GM12865 (cell line): ENCODE measurements around the gene ISLR2.

Experiments
- DNase-seq: peaks from one replicate; pipeline ENCODE4 v3.0.0; 2010; ENCODE audit warnings: low read depth
- H3K4me3 ChIP-seq: 2 replicates; pipeline ENCODE4 v1.5.1; 2011; ENCODE audit warnings: mild to moderate bottlenecking, low read depth, low read length, control low read depth
- TF ChIP-seq, protein P1 (sequence below): IDR thresholded peaks from 2 replicates; pipeline ENCODE4 v1.5.1; 2011; ENCODE audit warnings: low read length, control low read depth, low read depth, inconsistent platforms; ENCODE audit not compliant: insufficient read depth; ENCODE audit errors: missing control alignments

Gene ISLR2

DNA sequence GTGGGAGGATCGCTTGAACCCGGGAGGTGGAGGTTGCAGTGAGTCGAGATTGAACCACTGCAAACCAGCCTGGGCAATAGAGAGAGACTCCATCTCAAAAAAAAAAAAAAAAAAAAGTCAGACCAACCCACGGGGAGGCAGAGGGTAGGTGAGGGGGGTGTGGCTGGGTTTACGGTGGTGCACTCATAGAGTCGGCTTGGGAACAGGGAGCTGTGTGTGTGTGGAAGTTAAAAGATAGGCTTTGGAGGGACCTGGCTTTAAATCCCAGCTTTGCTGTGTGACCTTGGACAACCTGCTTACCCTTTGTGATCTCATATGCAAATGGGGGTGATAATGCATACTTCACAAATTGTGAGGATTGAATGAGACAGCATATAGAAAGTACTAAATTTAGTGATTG is 10.0 kb upstream of the ISLR2 start:
- no peak overlapping the region for H3K4me3 ChIP-seq
- TF ChIP-seq, protein P1, sequence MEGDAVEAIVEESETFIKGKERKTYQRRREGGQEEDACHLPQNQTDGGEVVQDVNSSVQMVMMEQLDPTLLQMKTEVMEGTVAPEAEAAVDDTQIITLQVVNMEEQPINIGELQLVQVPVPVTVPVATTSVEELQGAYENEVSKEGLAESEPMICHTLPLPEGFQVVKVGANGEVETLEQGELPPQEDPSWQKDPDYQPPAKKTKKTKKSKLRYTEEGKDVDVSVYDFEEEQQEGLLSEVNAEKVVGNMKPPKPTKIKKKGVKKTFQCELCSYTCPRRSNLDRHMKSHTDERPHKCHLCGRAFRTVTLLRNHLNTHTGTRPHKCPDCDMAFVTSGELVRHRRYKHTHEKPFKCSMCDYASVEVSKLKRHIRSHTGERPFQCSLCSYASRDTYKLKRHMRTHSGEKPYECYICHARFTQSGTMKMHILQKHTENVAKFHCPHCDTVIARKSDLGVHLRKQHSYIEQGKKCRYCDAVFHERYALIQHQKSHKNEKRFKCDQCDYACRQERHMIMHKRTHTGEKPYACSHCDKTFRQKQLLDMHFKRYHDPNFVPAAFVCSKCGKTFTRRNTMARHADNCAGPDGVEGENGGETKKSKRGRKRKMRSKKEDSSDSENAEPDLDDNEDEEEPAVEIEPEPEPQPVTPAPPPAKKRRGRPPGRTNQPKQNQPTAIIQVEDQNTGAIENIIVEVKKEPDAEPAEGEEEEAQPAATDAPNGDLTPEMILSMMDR: no peak
- DNase-seq: no peak

GRCh38 chr15:74121039-74121438 is 9.3 kb upstream of the ISLR2 start:
- DNase-seq: no peak
- TF ChIP-seq, protein P1: no peak
- H3K4me3 ChIP-seq: no peak overlapping the region

GRCh38 chr15:74121858-74122257 is 8.5 kb upstream of the ISLR2 start:
- DNase-seq: no peak
- no peak overlapping the region for H3K4me3 ChIP-seq
- TF ChIP-seq, protein P1: no peak

DNA sequence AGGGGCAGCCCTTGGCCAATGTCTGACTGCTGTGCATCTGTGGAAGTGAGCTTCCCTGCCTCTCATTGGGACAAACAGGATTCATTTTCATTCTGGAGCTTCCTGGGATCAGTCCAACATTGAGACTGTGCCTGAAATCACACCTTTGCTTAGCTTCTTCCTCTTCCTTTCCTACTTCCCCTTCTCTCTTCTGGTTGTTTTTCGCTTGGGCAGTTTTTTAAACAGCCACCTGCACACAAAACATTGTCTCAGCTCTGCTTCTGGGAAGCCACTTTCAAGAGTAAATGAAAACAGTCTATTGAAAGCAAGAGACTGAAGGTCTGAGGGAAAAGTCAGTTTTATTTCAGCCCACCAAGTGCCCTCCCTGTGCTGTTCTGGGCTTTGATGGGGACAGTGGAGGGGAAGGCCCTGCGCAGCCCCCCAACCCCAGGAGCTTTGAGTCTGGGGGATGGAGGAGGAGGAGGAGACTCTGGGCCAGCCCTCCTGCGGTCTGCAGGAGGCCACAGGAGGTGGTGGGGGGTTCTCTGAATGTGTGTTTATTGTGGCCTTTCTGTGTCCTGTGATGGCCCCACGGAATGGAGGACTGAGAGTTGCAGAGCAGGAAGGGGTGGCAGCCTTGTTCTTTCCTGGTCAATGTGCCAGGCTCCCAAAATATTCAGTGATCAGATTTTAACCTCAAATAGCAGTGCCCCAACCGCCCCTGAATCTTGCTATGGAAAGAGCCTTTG is 7.8 kb upstream of the ISLR2 start:
- H3K4me3 ChIP-seq: no peak overlapping the region
- no peak for DNase-seq
- TF ChIP-seq, protein P1: no peak

DNA sequence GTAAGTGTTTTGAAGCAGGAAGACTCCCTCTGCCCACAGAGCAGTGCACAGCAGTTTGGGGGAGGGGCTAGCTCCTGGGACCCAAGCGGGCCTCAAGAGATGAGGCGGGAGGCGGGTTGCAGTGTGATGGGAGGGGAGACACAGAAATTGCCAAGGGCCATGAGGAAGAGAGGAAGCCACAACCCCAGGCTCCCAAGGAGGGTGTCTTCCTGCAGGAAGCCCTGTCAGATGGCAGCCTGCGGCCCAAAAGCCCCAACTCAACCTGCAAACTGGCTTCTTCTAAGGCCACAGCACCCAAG is 7.3 kb upstream of the ISLR2 start:
- TF ChIP-seq, protein P1: no peak
- DNase-seq: no peak

GRCh38 chr15:74123658-74124057 is 6.7 kb upstream of the ISLR2 start:
- TF ChIP-seq, protein P1: no peak
- DNase-seq: no peak
- no peak overlapping the region for H3K4me3 ChIP-seq

More for the DNA sequence above, 7.3 kb upstream of the ISLR2 start:
- H3K4me3 ChIP-seq: no peak overlapping the region

- DNase-seq: no peak
- H3K4me3 ChIP-seq: no peak overlapping the region
- TF ChIP-seq, protein P1: no peak
These were observed 6.2 kb upstream of the ISLR2 start for GRCh38 chr15:74124196-74124595.
